ENCODE measurements around the gene TSPAN17. TPM values are rescaled to one million over a fixed set of nuclear protein-coding genes. Genes with fewer than 3 reads are reported as not detected.

TSPAN17 gene
- total and polyA plus RNA-seq, 2 donors (not counting 1 experiment from before 2014, with no cell fraction given): 34.8 to 35.2 TPM

- no peak overlapping the region for H3K9ac ChIP-seq (ENCODE audit: insufficient read depth, low read length)
- no peaks in the 10 kb centered on the region for H3K79me2 ChIP-seq (ENCODE audit: control insufficient read depth, insufficient read depth, low read length)
- H3K9me3 ChIP-seq (ENCODE audit: control insufficient read depth, insufficient read depth, low read depth, low read length): no peaks in the 10 kb centered on the region
- no peak overlapping the region for H3K4me2 ChIP-seq (ENCODE audit: extremely low read depth, insufficient read depth, low read length)
- no peak for DNase-seq (ENCODE audit: low read depth in 2 of 2)
- H4K20me1 ChIP-seq (ENCODE audit: control insufficient read depth, extremely low read depth, insufficient read depth, low read length): no peaks in the 10 kb centered on the region
- H3K27ac ChIP-seq (ENCODE audit: insufficient read depth, low read length): no peak overlapping the region
- TF ChIP-seq, protein P1, sequence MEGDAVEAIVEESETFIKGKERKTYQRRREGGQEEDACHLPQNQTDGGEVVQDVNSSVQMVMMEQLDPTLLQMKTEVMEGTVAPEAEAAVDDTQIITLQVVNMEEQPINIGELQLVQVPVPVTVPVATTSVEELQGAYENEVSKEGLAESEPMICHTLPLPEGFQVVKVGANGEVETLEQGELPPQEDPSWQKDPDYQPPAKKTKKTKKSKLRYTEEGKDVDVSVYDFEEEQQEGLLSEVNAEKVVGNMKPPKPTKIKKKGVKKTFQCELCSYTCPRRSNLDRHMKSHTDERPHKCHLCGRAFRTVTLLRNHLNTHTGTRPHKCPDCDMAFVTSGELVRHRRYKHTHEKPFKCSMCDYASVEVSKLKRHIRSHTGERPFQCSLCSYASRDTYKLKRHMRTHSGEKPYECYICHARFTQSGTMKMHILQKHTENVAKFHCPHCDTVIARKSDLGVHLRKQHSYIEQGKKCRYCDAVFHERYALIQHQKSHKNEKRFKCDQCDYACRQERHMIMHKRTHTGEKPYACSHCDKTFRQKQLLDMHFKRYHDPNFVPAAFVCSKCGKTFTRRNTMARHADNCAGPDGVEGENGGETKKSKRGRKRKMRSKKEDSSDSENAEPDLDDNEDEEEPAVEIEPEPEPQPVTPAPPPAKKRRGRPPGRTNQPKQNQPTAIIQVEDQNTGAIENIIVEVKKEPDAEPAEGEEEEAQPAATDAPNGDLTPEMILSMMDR (conservative IDR thresholded peaks at IDR 0.05 in 1 of 2, IDR thresholded peaks at IDR 0.05 in 1 of 2; ENCODE audit: low read depth in 1 of 2, low read length in 2 of 2): no peak
- no peak for TF ChIP-seq EZH2 (IDR thresholded peaks at IDR 0.05; ENCODE audit: low read length, missing control alignments)
- H3K4me1 ChIP-seq (ENCODE audit: control insufficient read depth, extremely low read depth, insufficient read depth, low read length): peaks cover 30% of the 10 kb centered on the region
- no peak overlapping the region for H2AFZ ChIP-seq (ENCODE audit: low read length)
- H3K4me3 ChIP-seq (replicated peaks in 1 of 4; ENCODE audit: control extremely low read depth in 1 of 4, insufficient read depth in 1 of 4, low read depth in 3 of 4, low read length in 4 of 4): no peak overlapping the region
- no peaks in the 10 kb centered on the region for H3K36me3 ChIP-seq (ENCODE audit: control insufficient read depth, insufficient read depth, low read length)
- H3K27me3 ChIP-seq (ENCODE audit: control insufficient read depth, insufficient read depth, low read length): no peaks in the 10 kb centered on the region
Measured at GRCh38 chr5:176612855-176613254, 34.4 kb upstream of the TSPAN17 start.

- peak overlapping the region; percentile 29 for H3K27ac ChIP-seq (ENCODE audit: insufficient read depth, low read length)
Measured at GRCh38 chr5:176614805-176615478, 32.3 kb upstream of the TSPAN17 start.

GRCh38 chr5:176616511-176616910 is 30.8 kb upstream of the TSPAN17 start:
- Histone ChIP-seq H3K4me2 (ENCODE audit: extremely low read depth, insufficient read depth, low read length) (no peak overlapping the region), H3K4me3 (replicated peaks in 1 of 4; ENCODE audit: control extremely low read depth in 1 of 4, insufficient read depth in 1 of 4, low read depth in 3 of 4, low read length in 4 of 4) (no peak overlapping the region), H3K9ac (ENCODE audit: insufficient read depth, low read length) (no peak overlapping the region), H2AFZ (ENCODE audit: low read length) (no peak overlapping the region), H3K36me3 (ENCODE audit: control insufficient read depth, insufficient read depth, low read length) (no peaks in the 10 kb centered on the region), H3K27me3 (ENCODE audit: control insufficient read depth, insufficient read depth, low read length) (peaks cover 13% of the 10 kb centered on the region), H3K79me2 (ENCODE audit: control insufficient read depth, insufficient read depth, low read length) (no peaks in the 10 kb centered on the region), H3K4me1 (ENCODE audit: control insufficient read depth, extremely low read depth, insufficient read depth, low read length) (peaks cover 34% of the 10 kb centered on the region), H4K20me1 (ENCODE audit: control insufficient read depth, extremely low read depth, insufficient read depth, low read length) (no peaks in the 10 kb centered on the region), H3K9me3 (ENCODE audit: control insufficient read depth, insufficient read depth, low read depth, low read length) (no peaks in the 10 kb centered on the region), H3K27ac (ENCODE audit: insufficient read depth, low read length) (no peak overlapping the region)
- TF ChIP-seq, protein P1 (conservative IDR thresholded peaks at IDR 0.05 in 1 of 2, IDR thresholded peaks at IDR 0.05 in 1 of 2; ENCODE audit: low read depth in 1 of 2, low read length in 2 of 2): no peak
- no peak for TF ChIP-seq EZH2 (IDR thresholded peaks at IDR 0.05; ENCODE audit: low read length, missing control alignments)
- no peak for DNase-seq (ENCODE audit: low read depth in 2 of 2)

More at GRCh38 chr5:176614805-176615478, 32.3 kb upstream of the TSPAN17 start:
- Histone ChIP-seq H3K4me3 (replicated peaks in 1 of 4; ENCODE audit: control extremely low read depth in 1 of 4, insufficient read depth in 1 of 4, low read depth in 3 of 4, low read length in 4 of 4) (no peak overlapping the region), H3K79me2 (ENCODE audit: control insufficient read depth, insufficient read depth, low read length) (no peaks in the 10 kb centered on the region), H3K4me1 (ENCODE audit: control insufficient read depth, extremely low read depth, insufficient read depth, low read length) (peaks cover 30% of the 10 kb centered on the region), H3K27me3 (ENCODE audit: control insufficient read depth, insufficient read depth, low read length) (peaks cover 4% of the 10 kb centered on the region), H4K20me1 (ENCODE audit: control insufficient read depth, extremely low read depth, insufficient read depth, low read length) (no peaks in the 10 kb centered on the region), H2AFZ (ENCODE audit: low read length) (no peak overlapping the region), H3K36me3 (ENCODE audit: control insufficient read depth, insufficient read depth, low read length) (no peaks in the 10 kb centered on the region), H3K9ac (ENCODE audit: insufficient read depth, low read length) (no peak overlapping the region), H3K4me2 (ENCODE audit: extremely low read depth, insufficient read depth, low read length) (peak overlapping the region; percentile 33), H3K9me3 (ENCODE audit: control insufficient read depth, insufficient read depth, low read depth, low read length) (no peaks in the 10 kb centered on the region)
- TF ChIP-seq, protein P1 (conservative IDR thresholded peaks at IDR 0.05 in 1 of 2, IDR thresholded peaks at IDR 0.05 in 1 of 2; ENCODE audit: low read depth in 1 of 2, low read length in 2 of 2): no peak
- TF ChIP-seq EZH2 (IDR thresholded peaks at IDR 0.05; ENCODE audit: low read length, missing control alignments): no peak
- peak; percentile 76 to 82 for DNase-seq (ENCODE audit: low read depth in 2 of 2)

Data from fibroblast of lung (primary cell).